ENCODE data around the gene AOX1. TPM values are rescaled to one million over a fixed set of nuclear protein-coding genes. Genes with fewer than 3 reads are reported as not detected.
A peak's percentile ranks its signal among the peaks of the same experiment; 100 is the strongest.

Gene AOX1
- total and polyA plus RNA-seq, 8 donors = 17.8 to 181 (median 120) TPM

DNA sequence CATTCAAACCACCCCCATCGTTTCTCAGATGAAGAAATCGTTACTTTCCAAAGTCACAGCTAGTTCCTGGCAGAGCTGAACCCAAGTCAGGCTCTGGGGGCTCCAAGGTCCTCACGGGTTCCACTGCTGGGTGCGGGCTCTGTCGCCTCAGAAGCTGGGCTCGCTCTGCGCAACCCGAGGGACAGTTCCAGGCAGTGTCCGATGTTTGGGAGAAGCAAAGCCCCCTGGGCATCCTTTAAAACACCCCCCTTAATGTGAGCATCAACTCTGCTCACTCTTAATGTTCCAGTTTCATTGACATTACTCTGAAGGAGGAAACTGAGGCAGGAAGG is 796 bp downstream of the AOX1 start:
- peak overlapping the region; percentile 46 to 60 (median 50) for H3K4me3 ChIP-seq
- H3K27me3 ChIP-seq = no peaks in the 10 kb centered on the region
- 29 to 35% methylated on average over 9 of the region's 9 CpGs for WGBS, 2 donors
- TF ChIP-seq CTCF (IDR thresholded peaks at IDR 0.05) = no peak
- H3K36me3 ChIP-seq = no peaks in the 10 kb centered on the region
- H3K9me3 ChIP-seq = no peaks in the 10 kb centered on the region
- DNase-seq (peak in 3 of 6 donors; percentile 32 to 64 (median 51)), ATAC-seq (peak in 3 of 4 donors; percentile 8 to 43 (median 28)), FAIRE-seq (no peak)
- H3K4me1 ChIP-seq = peaks cover 12 to 36% (median 33%) of the 10 kb centered on the region in 3 donors
- H3K27ac ChIP-seq = peak overlapping the region in 3 of 4 donors; percentile 35 to 91 (median 89)
- intact Hi-C loops (cut with DNase I) = loop anchor here in 1 of 3 donors (10.0 kb wide), 1 partner anchor 88 kb away; no protein-coding TSS in a partner anchor

GRCh38 chr2:200587007-200587616 is 1.3 kb downstream of the AOX1 start:
- Histone ChIP-seq H3K27me3 (no peaks in the 10 kb centered on the region), H3K4me1 (peaks cover 17 to 41% (median 38%) of the 10 kb centered on the region in 3 donors), H3K36me3 (no peaks in the 10 kb centered on the region), H3K27ac (peak overlapping the region in 3 of 4 donors; percentile 35 to 91 (median 89)), H3K9me3 (no peaks in the 10 kb centered on the region), H3K4me3 (peak overlapping the region; percentile 46 to 60 (median 50))
- no peak for FAIRE-seq
- ATAC-seq = peak; percentile 18 to 45 (median 36)
- TF ChIP-seq CTCF (IDR thresholded peaks at IDR 0.05) = no peak
- DNase-seq = peak in 2 of 6 donors; percentile 14 to 27
- 41 to 44% methylated on average over 9 of the region's 9 CpGs for WGBS, 2 donors
- intact Hi-C loops (cut with DNase I) = loop anchor here in 1 of 3 donors (10.0 kb wide), 1 partner anchor 88 kb away; no protein-coding TSS in a partner anchor

DNA sequence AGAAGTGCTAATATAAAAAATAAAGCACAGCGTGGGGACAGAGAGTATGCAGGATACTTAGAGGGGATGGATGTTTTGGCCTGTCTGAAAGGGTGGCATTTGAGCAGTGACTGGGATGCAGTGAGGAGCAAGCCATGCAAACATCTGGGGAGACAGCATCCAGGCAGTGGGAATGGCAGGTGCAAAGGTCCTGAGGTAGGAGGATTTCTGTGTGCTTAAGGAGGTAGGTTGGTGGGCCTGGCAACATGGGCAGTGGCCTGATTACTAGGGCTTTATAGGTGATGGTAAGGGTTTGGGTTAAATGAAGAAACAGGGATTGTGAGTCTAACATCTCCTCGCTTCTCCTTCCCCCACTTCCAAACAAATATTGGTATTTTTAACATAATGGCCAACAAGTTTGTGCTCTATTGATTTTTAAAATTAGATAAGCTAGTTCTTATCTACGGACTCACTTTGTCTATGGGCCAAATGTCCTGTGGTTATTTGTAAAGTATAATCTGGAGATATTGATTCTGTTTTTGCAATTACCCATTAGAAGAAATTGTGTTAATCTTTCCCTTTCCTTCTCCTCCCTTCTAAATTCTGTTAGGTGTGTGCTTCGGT is 2.4 kb downstream of the AOX1 start:
- DNase-seq (peak in 2 of 6 donors; percentile 16 to 58), FAIRE-seq (no peak), ATAC-seq (peak in 2 of 4 donors; percentile 3 to 7)
- H3K4me3 ChIP-seq = peak overlapping the region in 1 of 4 donors; percentile 60
- no peaks in the 10 kb centered on the region for H3K27me3 ChIP-seq
- intact Hi-C loops (cut with DNase I) = loop anchor here in 1 of 3 donors (10.0 kb wide), 1 partner anchor 87 kb away; no protein-coding TSS in a partner anchor
- H3K4me1 ChIP-seq = peaks cover 17 to 51% (median 41%) of the 10 kb centered on the region in 3 donors
- H3K27ac ChIP-seq = peak overlapping the region in 3 of 4 donors; percentile 35 to 91 (median 89)
- 22 to 24% methylated on average over 4 of the region's 4 CpGs for WGBS, 2 donors
- H3K36me3 ChIP-seq = no peaks in the 10 kb centered on the region
- no peak for TF ChIP-seq CTCF (IDR thresholded peaks at IDR 0.05)
- no peaks in the 10 kb centered on the region for H3K9me3 ChIP-seq

- no peaks in the 10 kb centered on the region for H3K9me3 ChIP-seq
- ATAC-seq = no peak
- H3K27ac ChIP-seq = peak overlapping the region in 2 of 4 donors; percentile 89 to 91
Measured at GRCh38 chr2:200590090-200590489, 4.3 kb downstream of the AOX1 start.

More at GRCh38 chr2:200590090-200590489, 4.3 kb downstream of the AOX1 start:
- peaks cover 17 to 67% (median 48%) of the 10 kb centered on the region in 3 donors for H3K4me1 ChIP-seq
- H3K27me3 ChIP-seq = no peaks in the 10 kb centered on the region
- FAIRE-seq (no peak), DNase-seq (no peak)
- no peak for TF ChIP-seq CTCF (IDR thresholded peaks at IDR 0.05)
- peaks cover 0 to under 1% (median 0%) of the 10 kb centered on the region in 3 donors for H3K36me3 ChIP-seq
- H3K4me3 ChIP-seq = no peak overlapping the region
- intact Hi-C loops (cut with DNase I) = loop anchor here in 1 of 3 donors (10.0 kb wide), 1 partner anchor 65 kb away; no protein-coding TSS in a partner anchor

Data from pancreas (tissue), 10 donors.